ENCODE data around the gene SCYL2. TPM values are rescaled to one million over a fixed set of nuclear protein-coding genes. Genes with fewer than 3 reads are reported as not detected.
"Not testable (repeated sequence)": the region's sequence is repeated elsewhere in the genome, so short reads cannot be mapped to it uniquely, and the experiment has no call there.

The SCYL2 gene
- total RNA-seq, 1 experiment from 2014 or later: 41.4 TPM

DNA sequence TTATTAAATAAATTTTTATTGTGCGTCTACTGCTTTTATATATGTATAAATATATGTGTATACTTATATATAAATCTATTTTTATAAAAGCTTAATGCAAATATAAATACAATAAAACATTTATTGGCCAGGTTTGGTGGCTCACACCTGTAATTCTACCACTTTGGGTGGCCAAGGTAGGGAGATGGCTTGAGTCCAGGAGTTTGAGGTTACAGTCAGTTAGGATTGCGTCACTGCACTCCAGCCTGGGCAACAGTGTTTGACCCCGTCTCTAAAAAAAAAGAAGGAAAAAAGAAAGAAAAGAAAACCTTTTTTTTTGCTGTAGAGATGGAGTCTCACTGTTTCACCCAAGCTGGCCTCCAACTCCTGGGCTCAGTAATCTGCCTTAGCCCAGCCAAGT lies 45.5 kb upstream of the SCYL2 start:
- Histone ChIP-seq H4K5ac (ENCODE audit: insufficient read length, low read depth, low read length) (no peak overlapping the region), H2BK120ac (ENCODE audit: low read depth, low read length, poor library complexity, severe bottlenecking) (no peak overlapping the region), H3T11ph (ENCODE audit: low read length) (no peak overlapping the region), H2AK5ac (ENCODE audit: insufficient read length, low read length) (no peak overlapping the region), H4K91ac (ENCODE audit: insufficient read length, low read depth, low read length) (no peak overlapping the region), H3K4ac (ENCODE audit: low read depth, low read length) (no peak overlapping the region), H4K8ac (replicated peaks; ENCODE audit: insufficient read length, low read depth, low read length) (no peak overlapping the region), H2BK20ac (ENCODE audit: low read depth, low read length, poor library complexity, severe bottlenecking) (no peak overlapping the region), H3K23ac (ENCODE audit: insufficient read length, low read depth, low read length) (no peak overlapping the region), H2BK12ac (ENCODE audit: insufficient read length, low read depth, low read length) (no peak overlapping the region), H3K23me2 (ENCODE audit: insufficient read length, low read depth, low read length, poor library complexity, severe bottlenecking) (no peaks in the 10 kb centered on the region), H3K27me3 (ENCODE audit: insufficient read depth, low read length) (no peaks in the 10 kb centered on the region), H3K4me2 (ENCODE audit: insufficient read depth, insufficient read length, low read length) (no peak overlapping the region), H3K18ac (ENCODE audit: insufficient read length, low read depth, low read length) (no peak overlapping the region), H4K20me1 (ENCODE audit: control insufficient read depth, insufficient read depth, insufficient read length) (no peaks in the 10 kb centered on the region), H3K9ac (ENCODE audit: extremely low read depth, insufficient read length, low read length) (no peak overlapping the region), H3K9me3 (ENCODE audit: control insufficient read depth, low read depth, low read length) (no peaks in the 10 kb centered on the region), H3K14ac (ENCODE audit: insufficient read depth, low read length) (no peak overlapping the region), H2BK5ac (ENCODE audit: insufficient read length, low read length) (no peak overlapping the region), H3K27ac (ENCODE audit: insufficient read length, low read depth, low read length) (no peak overlapping the region), H3K79me1 (ENCODE audit: insufficient read depth, low read depth, low read length, poor library complexity, severe bottlenecking) (no peaks in the 10 kb centered on the region), H3K79me2 (ENCODE audit: insufficient read depth, low read length) (no peaks in the 10 kb centered on the region), H2AFZ (ENCODE audit: low read length) (no peak overlapping the region), H2BK15ac (ENCODE audit: low read depth, low read length) (no peak overlapping the region), H3K56ac (ENCODE audit: insufficient read length, low read depth, low read length) (no peak overlapping the region), H3K4me1 (ENCODE audit: insufficient read depth, low read length) (no peaks in the 10 kb centered on the region)
- peaks cover 2 to 50% (median 26%) of the 10 kb centered on the region in 3 experiments; a peak in 5 of 7 replicates for H3K36me3 Mint-ChIP-seq (ENCODE audit: insufficient read depth in 1 of 3, low read depth in 3 of 3)
- H3K27me3 Mint-ChIP-seq (ENCODE audit: low read depth): no peaks in the 10 kb centered on the region
- H3K9me3 Mint-ChIP-seq: no peaks in the 10 kb centered on the region
- H3K4me1 Mint-ChIP-seq: no peaks in the 10 kb centered on the region
- H3K4me3 Mint-ChIP-seq: no peak overlapping the region
- no peak for DNase-seq
- no CpG with 5 or more reads among the region's 3 CpGs for WGBS (ENCODE audit: extremely low coverage, insufficient read length, low lambda C conversion rate)
- TF ChIP-seq CTCF (conservative IDR thresholded peaks at IDR 0.05): no peak
- H3K27ac Mint-ChIP-seq: no peak overlapping the region

GRCh38 chr12:100222173-100222572 lies 44.8 kb upstream of the SCYL2 start:
- H3K36me3 Mint-ChIP-seq (ENCODE audit: insufficient read depth in 1 of 3, low read depth in 3 of 3): peaks cover 2 to 50% (median 26%) of the 10 kb centered on the region in 3 experiments; a peak in 5 of 7 replicates
- whole genome bisulfite sequencing (ENCODE audit: extremely low coverage, insufficient read length, low lambda C conversion rate): no CpG with 5 or more reads among the region's 6 CpGs

More at GRCh38 chr12:100222173-100222572, 44.8 kb upstream of the SCYL2 start:
- H4K20me1 ChIP-seq (ENCODE audit: control insufficient read depth, insufficient read depth, insufficient read length); H3K18ac ChIP-seq (ENCODE audit: insufficient read length, low read depth, low read length); H3K4me1 ChIP-seq (ENCODE audit: insufficient read depth, low read length); H2BK12ac ChIP-seq (ENCODE audit: insufficient read length, low read depth, low read length); H3K14ac ChIP-seq (ENCODE audit: insufficient read depth, low read length); H3K79me1 ChIP-seq (ENCODE audit: insufficient read depth, low read depth, low read length, poor library complexity, severe bottlenecking); H2BK5ac ChIP-seq (ENCODE audit: insufficient read length, low read length); H2BK20ac ChIP-seq (ENCODE audit: low read depth, low read length, poor library complexity, severe bottlenecking); H2BK15ac ChIP-seq (ENCODE audit: low read depth, low read length); H3K4me2 ChIP-seq (ENCODE audit: insufficient read depth, insufficient read length, low read length); DNase-seq; H3K9ac ChIP-seq (ENCODE audit: extremely low read depth, insufficient read length, low read length); H3K9me3 Mint-ChIP-seq; H3K4ac ChIP-seq (ENCODE audit: low read depth, low read length); H3K4me1 Mint-ChIP-seq; H3T11ph ChIP-seq (ENCODE audit: low read length); H2AFZ ChIP-seq (ENCODE audit: low read length); H3K56ac ChIP-seq (ENCODE audit: insufficient read length, low read depth, low read length); H3K27me3 ChIP-seq (ENCODE audit: insufficient read depth, low read length); H3K23ac ChIP-seq (ENCODE audit: insufficient read length, low read depth, low read length); H2BK120ac ChIP-seq (ENCODE audit: low read depth, low read length, poor library complexity, severe bottlenecking); H3K9me3 ChIP-seq (ENCODE audit: control insufficient read depth, low read depth, low read length); H2AK5ac ChIP-seq (ENCODE audit: insufficient read length, low read length); H4K8ac ChIP-seq (replicated peaks; ENCODE audit: insufficient read length, low read depth, low read length); H3K23me2 ChIP-seq (ENCODE audit: insufficient read length, low read depth, low read length, poor library complexity, severe bottlenecking); H3K79me2 ChIP-seq (ENCODE audit: insufficient read depth, low read length); H3K4me3 Mint-ChIP-seq; H4K5ac ChIP-seq (ENCODE audit: insufficient read length, low read depth, low read length); H3K27me3 Mint-ChIP-seq (ENCODE audit: low read depth); H4K91ac ChIP-seq (ENCODE audit: insufficient read length, low read depth, low read length); H3K27ac Mint-ChIP-seq; H3K27ac ChIP-seq (ENCODE audit: insufficient read length, low read depth, low read length): not testable (repeated sequence)

Data from H9 (cell line).